Stimulated activated naive CD4-positive, alpha-beta T cell treated with Interleukin-2 at 50 U/mL for 16 hours (primary cell): ENCODE results near the gene AMDHD2.
"Not testable (repeated sequence)": the region's sequence is repeated elsewhere in the genome, so short reads cannot be mapped to it uniquely, and the experiment has no call there.

ENCODE experiments used
- DNase-seq: peaks from one replicate; lab custom pipeline; 2025; lab: John Stamatoyannopoulos, UW

Gene AMDHD2

GRCh38 chr16:2533912-2534311 lies 13.7 kb downstream of the AMDHD2 start:
- no peak for DNase-seq

GRCh38 chr16:2534335-2534734 lies 14.2 kb downstream of the AMDHD2 start:
- DNase-seq = not testable (repeated sequence)

GRCh38 chr16:2535625-2536013 lies 15.4 kb downstream of the AMDHD2 start:
- no peak for DNase-seq

GRCh38 chr16:2537451-2538379 lies 17.5 kb downstream of the AMDHD2 start, which contains the start of gene PDPK1:
Gene PDPK1 (plus strand): TSS chr16:2538021. CDS start chr16:2538113, 92 bp downstream.
- DNase-seq = peak; percentile 94

GRCh38 chr16:2539192-2539844 lies 19.1 kb downstream of the AMDHD2 start:
- not testable (repeated sequence) for DNase-seq

GRCh38 chr16:2539845-2540458 lies 19.8 kb downstream of the AMDHD2 start:
- DNase-seq = peak; percentile 33

- not testable (repeated sequence) for DNase-seq
Measured at GRCh38 chr16:2540912-2541311, 20.7 kb downstream of the AMDHD2 start.

- not testable (repeated sequence) for DNase-seq
Measured at GRCh38 chr16:2541409-2541808, 21.2 kb downstream of the AMDHD2 start.

DNA sequence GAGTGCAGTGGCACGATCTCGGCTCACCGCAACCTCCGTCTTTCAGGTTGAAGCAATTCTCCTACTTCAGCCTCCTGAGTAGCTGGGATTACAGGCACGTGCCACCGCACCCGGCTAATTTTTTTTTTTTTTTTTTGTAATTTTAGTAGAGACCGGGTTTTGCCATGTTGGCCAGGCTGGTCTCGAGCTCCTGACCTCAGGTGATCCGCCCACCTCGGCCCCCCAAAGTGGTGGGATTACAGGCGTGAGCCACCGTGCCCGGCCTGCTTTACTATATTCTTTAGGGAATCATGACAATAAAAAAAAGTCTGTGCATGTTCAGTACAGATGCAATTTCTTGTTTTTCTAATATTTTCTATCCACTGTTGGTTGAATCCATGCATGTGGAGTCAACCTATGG lies 23.6 kb downstream of the AMDHD2 start:
- not testable (repeated sequence) for DNase-seq

- not testable (repeated sequence) for DNase-seq
Measured at GRCh38 chr16:2550283-2550878, 30.2 kb downstream of the AMDHD2 start.

GRCh38 chr16:2551420-2551889 lies 31.3 kb downstream of the AMDHD2 start:
- not testable (repeated sequence) for DNase-seq

GRCh38 chr16:2554709-2555425 lies 34.7 kb downstream of the AMDHD2 start:
- DNase-seq = not testable (repeated sequence)

GRCh38 chr16:2557150-2557549 lies 37.0 kb downstream of the AMDHD2 start:
- DNase-seq = not testable (repeated sequence)

- not testable (repeated sequence) for DNase-seq
Measured at GRCh38 chr16:2560131-2560797, 40.1 kb downstream of the AMDHD2 start.

DNA sequence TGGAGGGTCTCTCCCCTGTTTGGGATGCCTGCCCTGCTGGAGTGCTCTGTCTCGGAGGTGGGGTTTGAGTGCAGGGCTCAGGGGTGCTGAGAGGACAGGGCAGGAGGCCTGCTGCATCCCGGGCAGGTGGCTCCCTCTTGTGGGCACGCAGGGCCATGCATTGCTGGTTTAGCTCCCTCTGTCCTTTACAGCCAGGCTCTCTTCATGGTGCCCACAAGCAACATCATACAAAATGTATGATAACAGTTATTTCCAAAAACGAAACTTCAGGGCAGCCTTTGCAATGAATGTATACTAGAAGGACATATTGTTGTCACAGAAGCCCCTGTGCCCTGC lies 40.6 kb downstream of the AMDHD2 start:
- DNase-seq = not testable (repeated sequence)

GRCh38 chr16:2567506-2567905 lies 47.3 kb downstream of the AMDHD2 start:
- DNase-seq = not testable (repeated sequence)

GRCh38 chr16:2568573-2568972 lies 48.4 kb downstream of the AMDHD2 start:
- not testable (repeated sequence) for DNase-seq

DNA sequence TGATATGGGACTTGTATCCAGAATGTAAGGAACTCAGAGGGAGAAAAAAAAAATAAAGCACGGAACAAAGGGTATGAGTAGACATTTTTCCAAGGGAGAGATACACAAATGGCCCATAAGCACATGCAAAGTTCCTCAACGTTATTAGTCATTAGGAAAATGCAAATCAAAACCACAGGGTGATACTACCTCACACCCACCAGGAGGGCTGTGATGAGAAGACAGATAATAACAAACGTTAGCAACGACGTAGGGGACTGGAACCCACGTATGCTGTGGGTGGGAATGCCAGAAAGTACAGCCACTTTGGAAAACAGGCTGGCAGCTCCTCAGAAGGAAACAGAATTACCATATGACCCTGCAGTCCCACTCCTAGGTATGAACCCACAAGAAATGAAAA lies 52.5 kb downstream of the AMDHD2 start:
- DNase-seq = not testable (repeated sequence)

- DNase-seq = not testable (repeated sequence)
Measured at GRCh38 chr16:2575839-2576238, 55.7 kb downstream of the AMDHD2 start.

GRCh38 chr16:2577044-2577443 lies 56.9 kb downstream of the AMDHD2 start:
- DNase-seq = not testable (repeated sequence)

DNA sequence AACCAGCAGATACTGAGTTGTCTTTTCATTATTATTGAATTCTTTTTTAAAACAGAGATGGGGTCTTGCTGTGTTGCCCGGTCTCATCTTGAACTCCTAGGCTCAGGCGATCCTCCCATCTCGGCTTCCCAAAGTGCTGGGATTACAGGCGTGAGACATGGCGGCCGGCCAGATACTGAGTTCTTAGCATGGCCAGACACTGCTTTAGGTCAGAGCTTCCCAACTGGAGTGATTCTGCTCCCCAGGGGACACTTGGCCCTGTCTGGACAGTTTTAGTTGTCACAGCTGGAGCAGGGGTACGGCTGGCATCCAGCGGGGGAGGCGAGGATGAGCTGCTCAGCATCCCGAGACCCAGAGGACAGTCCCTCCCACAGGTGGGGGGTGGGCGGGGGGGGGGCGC lies 58.7 kb downstream of the AMDHD2 start:
- not testable (repeated sequence) for DNase-seq
